DND-41 (cell line): ENCODE measurements around the gene TMEM39B.
"Not testable (repeated sequence)": the region's sequence is repeated elsewhere in the genome, so short reads cannot be mapped to it uniquely, and the experiment has no call there.

Experiments
- ATAC-seq: fragments of 200-7000 bp; cut with Tn5 transposase; 3 replicates; pipeline ENCODE4 v1.9.1; 2021; ENCODE audit warnings: low read depth; ENCODE audit not compliant: insufficient read depth
- DNase-seq: peaks from one replicate; pipeline ENCODE4 v3.0.0-alpha.2; 2020
- H2AFZ ChIP-seq: 2 replicates; pipeline ENCODE4 v1.6.0; 2012; ENCODE audit warnings: low read depth, low read length
- H3K27ac ChIP-seq: 2 replicates; pipeline ENCODE4 v1.5.1; 2012; ENCODE audit warnings: low read length, inconsistent platforms
- H3K27me3 ChIP-seq: fragments of 200-600 bp; sonication (generic); 2 replicates; pipeline ENCODE4 v1.6.0; 2012; ENCODE audit warnings: low read length, mild to moderate bottlenecking, inconsistent platforms; ENCODE audit not compliant: insufficient read depth, poor library complexity
- H3K36me3 ChIP-seq: 2 replicates; pipeline ENCODE4 v1.5.1; 2012; ENCODE audit warnings: low read length, inconsistent platforms; ENCODE audit not compliant: insufficient read depth
- H3K4me1 ChIP-seq: 2 replicates; pipeline ENCODE4 v1.5.1; 2012; ENCODE audit warnings: mild to moderate bottlenecking, low read length; ENCODE audit not compliant: insufficient read depth
- H3K4me2 ChIP-seq: 2 replicates; pipeline ENCODE4 v1.6.0; 2012; ENCODE audit warnings: mild to moderate bottlenecking, moderate library complexity, low read length, inconsistent platforms; ENCODE audit not compliant: insufficient read depth
- H3K4me3 ChIP-seq, 2 experiments: fragments of 200-600 bp in 1 of 2; shearing (Covaris generic) in 1 of 2; 2 replicates each; pipeline ENCODE4 v1.5.1; 2012 to 2016; ENCODE audit warnings: inconsistent platforms in 2 of 2, low read length in 2 of 2, mild to moderate bottlenecking in 2 of 2, low read depth in 1 of 2, moderate library complexity in 1 of 2
- H3K79me2 ChIP-seq: 2 replicates; pipeline ENCODE4 v1.6.0; 2012; ENCODE audit warnings: low read length, inconsistent platforms; ENCODE audit not compliant: insufficient read depth
- H3K9ac ChIP-seq: 2 replicates; pipeline ENCODE4 v1.6.0; 2012; ENCODE audit warnings: low read depth, mild to moderate bottlenecking, inconsistent platforms, low read length, moderate library complexity
- H3K9me3 ChIP-seq: 2 replicates; pipeline ENCODE4 v1.5.1; 2012; ENCODE audit warnings: low read length, moderate library complexity, mild to moderate bottlenecking, inconsistent platforms; ENCODE audit not compliant: insufficient read depth, severe bottlenecking
- H4K20me1 ChIP-seq: 2 replicates; pipeline ENCODE4 v1.6.0; 2012; ENCODE audit warnings: low read length; ENCODE audit not compliant: insufficient read depth
- CTCF ChIP-seq: IDR thresholded peaks from 2 replicates; pipeline ENCODE4 v1.5.1; 2012; ENCODE audit warnings: borderline replicate concordance, low read length, moderate library complexity, mild to moderate bottlenecking; ENCODE audit not compliant: poor library complexity, severe bottlenecking; ENCODE audit errors: extremely low read depth
- EZH2 ChIP-seq: IDR thresholded peaks from 3 replicates; pipeline ENCODE4 v1.6.1; 2012; ENCODE audit warnings: borderline replicate concordance, low read depth, mild to moderate bottlenecking, moderate library complexity, low read length, inconsistent platforms; ENCODE audit not compliant: severe bottlenecking

TMEM39B gene

DNA sequence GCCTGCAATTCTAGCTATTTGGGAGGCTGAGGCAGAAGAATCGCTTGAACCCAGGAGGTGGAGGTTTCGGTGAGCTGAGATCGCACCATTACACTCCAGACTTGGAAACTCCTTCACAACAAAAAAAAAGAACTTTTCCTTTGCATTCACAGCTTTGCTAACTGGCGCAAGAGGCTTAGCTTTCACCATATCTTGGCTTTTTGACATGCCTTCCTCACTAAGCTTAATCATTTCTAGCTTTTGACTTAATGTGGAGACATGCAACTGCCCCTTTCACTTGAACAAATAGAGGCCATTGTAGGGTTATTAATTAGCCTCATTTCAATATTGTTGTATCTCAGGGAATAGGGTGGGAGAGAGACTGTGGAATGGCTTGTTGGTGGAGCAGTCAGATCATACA is 43.8 kb downstream of the TMEM39B start:
- H4K20me1 ChIP-seq, result peaks cover 68% of the 10 kb centered on the region; the same call in 1 of the 2 replicates
- no peaks in the 10 kb centered on the region for H3K9me3 ChIP-seq
- DNase-seq (no peak), ATAC-seq (no peak)
- peaks cover 4% of the 10 kb centered on the region; the same call in 1 of the 2 replicates for H3K4me1 ChIP-seq
- H3K9ac ChIP-seq, result no peak overlapping the region
- no peak overlapping the region for H3K4me3 ChIP-seq
- no peak for TF ChIP-seq EZH2
- TF ChIP-seq CTCF, result no peak
- no peaks in the 10 kb centered on the region for H3K27me3 ChIP-seq
- no peak overlapping the region for H3K27ac ChIP-seq
- H3K79me2 ChIP-seq, result peaks cover 99% of the 10 kb centered on the region
- H3K36me3 ChIP-seq, result peaks cover 8% of the 10 kb centered on the region; the same call in 1 of the 2 replicates
- H3K4me2 ChIP-seq, result no peak overlapping the region
- no peak overlapping the region for H2AFZ ChIP-seq

DNA sequence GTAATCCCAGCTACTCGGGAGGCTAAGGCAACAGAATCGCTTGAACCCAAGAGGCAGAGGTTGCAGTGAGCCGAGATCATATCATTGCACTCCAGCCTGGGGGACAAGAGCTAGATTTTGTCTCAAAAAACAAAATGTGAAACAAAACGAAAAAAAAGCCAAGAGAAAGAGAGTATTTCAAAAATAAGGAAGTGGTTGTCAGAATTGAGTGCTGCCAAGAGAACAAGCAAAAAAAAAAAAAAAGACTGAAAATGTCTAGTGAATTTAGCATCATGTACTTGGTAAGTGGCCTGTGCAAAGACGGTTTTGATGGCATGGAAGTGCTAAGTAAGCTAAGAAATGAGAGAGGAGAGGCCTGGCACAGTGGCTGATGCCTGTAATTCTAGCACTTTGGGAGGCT is 49.4 kb downstream of the TMEM39B start:
- H3K9me3 ChIP-seq, result no peaks in the 10 kb centered on the region
- no peak overlapping the region for H3K9ac ChIP-seq
- no peak overlapping the region for H2AFZ ChIP-seq
- TF ChIP-seq EZH2 (no peak), CTCF (no peak)
- H3K36me3 ChIP-seq, result no peaks in the 10 kb centered on the region
- H3K27ac ChIP-seq, result no peak overlapping the region
- H3K4me2 ChIP-seq, result no peak overlapping the region
- DNase-seq (no peak), ATAC-seq (no peak)
- H3K27me3 ChIP-seq, result no peaks in the 10 kb centered on the region
- no peaks in the 10 kb centered on the region for H3K4me1 ChIP-seq
- peaks cover 43% of the 10 kb centered on the region; the same call in 1 of the 2 replicates for H4K20me1 ChIP-seq
- peaks cover 99% of the 10 kb centered on the region for H3K79me2 ChIP-seq
- no peak overlapping the region for H3K4me3 ChIP-seq

- not testable (repeated sequence) for H3K9me3 ChIP-seq, H3K4me2 ChIP-seq, ATAC-seq
Measured at GRCh38 chr1:32123361-32123760, 50.6 kb downstream of the TMEM39B start.

GRCh38 chr1:32125313-32125712 is 52.6 kb downstream of the TMEM39B start:
- Histone ChIP-seq H3K4me2 (no peak overlapping the region), H3K9me3 (no peaks in the 10 kb centered on the region), H4K20me1 (peaks cover 49% of the 10 kb centered on the region), H3K36me3 (peaks cover 7% of the 10 kb centered on the region), H3K79me2 (peaks cover 99% of the 10 kb centered on the region), H3K9ac (no peak overlapping the region), H3K27me3 (no peaks in the 10 kb centered on the region), H3K27ac (no peak overlapping the region), H3K4me1 (no peaks in the 10 kb centered on the region), H2AFZ (no peak overlapping the region), H3K4me3 (no peak overlapping the region)
- ATAC-seq, result no peak
- no peak for DNase-seq
- no peak for TF ChIP-seq CTCF
- no peak for TF ChIP-seq EZH2

More at GRCh38 chr1:32123361-32123760, 50.6 kb downstream of the TMEM39B start:
- H3K4me3 ChIP-seq, H3K27ac ChIP-seq, H3K9ac ChIP-seq, H3K4me1 ChIP-seq, H2AFZ ChIP-seq, H3K27me3 ChIP-seq, DNase-seq, H3K36me3 ChIP-seq: not testable (repeated sequence)
- peaks cover 46% of the 10 kb centered on the region for H4K20me1 ChIP-seq
- peaks cover 98% of the 10 kb centered on the region for H3K79me2 ChIP-seq
